Trophoblast cell (in vitro differentiated cells and primary cell): ENCODE results near the gene TCFL5. TPM values are rescaled to one million over a fixed set of nuclear protein-coding genes. Genes with fewer than 3 reads are reported as not detected.

ENCODE experiments used
- DNase-seq, 2 donors: peaks; one replicate each; pipeline ENCODE4 v3.0.0-alpha.2; 2016
- H2AFZ ChIP-seq: 2 replicates; pipeline ENCODE4 v1.6.1; 2013; ENCODE audit warnings: low read length, moderate library complexity, mild to moderate bottlenecking; ENCODE audit not compliant: insufficient read depth, poor library complexity
- H2AK5ac ChIP-seq: 2 replicates; pipeline ENCODE4 v1.6.1; 2013; ENCODE audit warnings: mild to moderate bottlenecking, low read length
- H2BK120ac ChIP-seq: 2 replicates; pipeline ENCODE4 v1.6.1; 2013; ENCODE audit warnings: low read length, mild to moderate bottlenecking, moderate library complexity; ENCODE audit not compliant: insufficient read depth, poor library complexity
- H2BK12ac ChIP-seq: 2 replicates; pipeline ENCODE4 v1.6.1; 2013; ENCODE audit warnings: mild to moderate bottlenecking, low read length, moderate library complexity
- H2BK5ac ChIP-seq: 2 replicates; pipeline ENCODE4 v1.6.1; 2013; ENCODE audit warnings: low read length, low read depth, moderate library complexity, mild to moderate bottlenecking; ENCODE audit not compliant: poor library complexity
- H3K14ac ChIP-seq: 2 replicates; pipeline ENCODE4 v1.6.1; 2013; ENCODE audit warnings: mild to moderate bottlenecking, low read length
- H3K18ac ChIP-seq: 2 replicates; pipeline ENCODE4 v1.6.1; 2013; ENCODE audit warnings: mild to moderate bottlenecking, low read length
- H3K23ac ChIP-seq: 2 replicates; pipeline ENCODE4 v1.6.1; 2013; ENCODE audit warnings: low read length
- H3K27ac ChIP-seq: 2 replicates; pipeline ENCODE4 v1.5.1; 2013; ENCODE audit warnings: low read depth, mild to moderate bottlenecking, inconsistent platforms, low read length, moderate library complexity
- H3K27me3 ChIP-seq: 2 replicates; pipeline ENCODE4 v1.6.1; 2013; ENCODE audit warnings: inconsistent platforms, mild to moderate bottlenecking, low read length, moderate library complexity; ENCODE audit not compliant: insufficient read depth
- H3K36me3 ChIP-seq, 2 experiments: 1 replicate in 1 of 2; 2 replicates in 1 of 2; pipeline ENCODE4 v1.6.1; 2013; ENCODE audit warnings: low read length in 2 of 2, mild to moderate bottlenecking in 2 of 2, moderate library complexity in 1 of 2; ENCODE audit not compliant: insufficient read depth in 2 of 2, control insufficient read depth in 1 of 2
- H3K4ac ChIP-seq: 2 replicates; pipeline ENCODE4 v1.6.1; 2013; ENCODE audit warnings: low read depth, mild to moderate bottlenecking, low read length, moderate library complexity
- H3K4me1 ChIP-seq, 2 experiments: 1 replicate in 1 of 2; 2 replicates in 1 of 2; pipeline ENCODE4 v1.6.1; 2013; ENCODE audit warnings: low read length in 2 of 2, mild to moderate bottlenecking in 2 of 2, moderate library complexity in 1 of 2; ENCODE audit not compliant: insufficient read depth in 2 of 2, control insufficient read depth in 1 of 2
- H3K4me2 ChIP-seq: 2 replicates; pipeline ENCODE4 v1.6.1; 2013; ENCODE audit warnings: inconsistent platforms, mild to moderate bottlenecking, low read length, moderate library complexity
- H3K4me3 ChIP-seq: 2 replicates; pipeline ENCODE4 v1.5.1; 2013; ENCODE audit warnings: mild to moderate bottlenecking, low read depth, low read length, inconsistent platforms
- H3K79me1 ChIP-seq: one replicate; pipeline ENCODE4 v1.6.1; 2013; ENCODE audit warnings: low read length
- H3K79me2 ChIP-seq: 2 replicates; pipeline ENCODE4 v1.6.1; 2013; ENCODE audit warnings: low read length, mild to moderate bottlenecking; ENCODE audit not compliant: control insufficient read depth, insufficient read depth, poor library complexity
- H3K9ac ChIP-seq: 2 replicates; pipeline ENCODE4 v1.6.1; 2013; ENCODE audit warnings: mild to moderate bottlenecking, low read length
- H3K9me3 ChIP-seq: 2 replicates; pipeline ENCODE4 v1.6.1; 2013; ENCODE audit warnings: low read depth, mild to moderate bottlenecking, control low read depth, inconsistent platforms, low read length; ENCODE audit not compliant: insufficient read depth
- H4K12ac ChIP-seq: 2 replicates; pipeline ENCODE4 v1.6.1; 2013; ENCODE audit warnings: low read depth, mild to moderate bottlenecking, low read length, moderate library complexity
- H4K8ac ChIP-seq: 2 replicates; pipeline ENCODE4 v1.6.1; 2013; ENCODE audit warnings: low read depth, mild to moderate bottlenecking, low read length, moderate library complexity
- H4K91ac ChIP-seq: one replicate; pipeline ENCODE4 v1.6.1; 2013; ENCODE audit warnings: low read depth, mild to moderate bottlenecking, low read length, moderate library complexity
- WGBS: extraction: QIAGEN DNeasy Blood & Tissue Kit; methylation state at CpG from one replicate; pipeline ENCODE4 v1.1.7; 2013; ENCODE audit warnings: missing lambda C conversion rate; ENCODE audit not compliant: insufficient read length, insufficient coverage; ENCODE audit errors: extremely low coverage; 5-methylcytosine and 5-hydroxymethylcytosine counted together
- polyA plus RNA-seq: library from polyadenylated mRNA; stranded (reverse); fragments of 200-250 nt; gene quantifications from 2 replicates; pipeline ENCODE4 v1.2.3, GENCODE V29; 2013

The TCFL5 gene
- polyA plus RNA-seq, result 4.6 and 5.0 TPM in 2 replicates

DNA sequence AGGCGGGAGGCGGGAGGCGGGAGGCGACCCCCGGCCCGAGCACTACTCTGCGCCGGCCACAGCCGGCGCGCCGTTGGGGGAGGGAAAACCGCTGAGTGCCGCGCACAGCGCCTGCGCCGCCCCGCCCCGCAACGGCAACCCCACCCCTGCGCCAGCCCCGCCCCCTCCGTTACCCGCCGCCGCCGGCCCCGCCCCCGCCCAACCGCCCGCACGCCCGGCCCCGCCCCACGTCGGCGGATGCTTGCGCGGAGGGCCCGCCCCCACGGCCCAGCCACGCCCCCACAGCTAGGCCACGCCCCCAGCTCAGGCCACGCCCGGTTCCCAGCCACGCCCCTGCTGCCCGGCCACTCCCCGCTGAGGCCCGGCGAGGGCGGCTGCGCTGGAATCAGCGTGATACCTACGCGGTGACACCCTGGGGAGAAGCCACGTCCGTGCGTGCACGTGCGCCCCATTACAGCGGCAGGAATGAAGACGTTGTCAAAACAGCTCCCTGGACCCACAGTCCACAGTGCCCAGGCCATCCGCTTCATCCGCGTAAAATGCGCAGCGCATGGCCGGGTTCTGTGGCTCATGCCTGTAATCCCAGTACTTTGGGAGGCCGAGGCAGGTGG is at the start of gene TCFL5:
TSS of gene TCFL5 (minus strand) at position 97 of the 611 bp plus-strand sequence. CDS start 152 bp downstream, outside the sequence.
- WGBS, result no CpG with 5 or more reads among the region's 70 CpGs
- peak within 1 kb of the TSS; percentile 89 for H3K14ac ChIP-seq
- H2AK5ac ChIP-seq, result no peak within 1 kb of the TSS
- no peak within 1 kb of the TSS for H3K4ac ChIP-seq
- no peak within 1 kb of the TSS for H2BK5ac ChIP-seq
- peaks cover 4% of the 10 kb centered on the region for H3K79me1 ChIP-seq
- H3K9me3 ChIP-seq, result peaks cover 1% of the 10 kb centered on the region
- peaks cover 12% of the 10 kb centered on the region for H3K27me3 ChIP-seq
- no peak within 1 kb of the TSS for H3K27ac ChIP-seq
- no peak within 1 kb of the TSS for H2BK120ac ChIP-seq
- peak within 1 kb of the TSS; percentile 50 for H2BK12ac ChIP-seq
- H3K4me3 ChIP-seq, result peak within 1 kb of the TSS; percentile 83
- peak within 1 kb of the TSS; percentile 61 for H4K91ac ChIP-seq
- H3K9ac ChIP-seq, result no peak within 1 kb of the TSS
- DNase-seq, result peak; percentile 86 to 91
- no peak within 1 kb of the TSS for H3K23ac ChIP-seq
- H2AFZ ChIP-seq, result peak within 1 kb of the TSS; percentile 91
- H4K8ac ChIP-seq, result peak within 1 kb of the TSS; percentile 87
- peak within 1 kb of the TSS; percentile 67 for H4K12ac ChIP-seq
- peaks cover 5 to 11% of the 10 kb centered on the region in 2 experiments for H3K4me1 ChIP-seq
- peaks cover 3% of the 10 kb centered on the region for H3K79me2 ChIP-seq
- peak within 1 kb of the TSS; percentile 96 for H3K18ac ChIP-seq
- H3K4me2 ChIP-seq, result peak within 1 kb of the TSS; percentile 52
- H3K36me3 ChIP-seq, result peaks cover 6 to 7% of the 10 kb centered on the region in 2 experiments

- H3K9me3 ChIP-seq, result no peaks in the 10 kb centered on the region
- no peak overlapping the region for H2BK5ac ChIP-seq
- H4K91ac ChIP-seq, result no peak overlapping the region
- no CpG with 5 or more reads among the region's 45 CpGs for WGBS
- no peak overlapping the region for H4K12ac ChIP-seq
- H2AFZ ChIP-seq, result no peak overlapping the region
- H3K23ac ChIP-seq, result no peak overlapping the region
- H3K4me3 ChIP-seq, result no peak overlapping the region
- H3K9ac ChIP-seq, result no peak overlapping the region
- H3K18ac ChIP-seq, result no peak overlapping the region
- no peak overlapping the region for H2AK5ac ChIP-seq
- no peaks in the 10 kb centered on the region for H3K79me1 ChIP-seq
- peaks cover 63 to 65% of the 10 kb centered on the region in 2 experiments for H3K36me3 ChIP-seq
- DNase-seq, result no peak
- no peak overlapping the region for H2BK120ac ChIP-seq
- no peaks in the 10 kb centered on the region for H3K27me3 ChIP-seq
- no peak overlapping the region for H4K8ac ChIP-seq
- H2BK12ac ChIP-seq, result no peak overlapping the region
- H3K4ac ChIP-seq, result peak overlapping the region; percentile 39
- H3K27ac ChIP-seq, result no peak overlapping the region
- H3K4me1 ChIP-seq, result peaks cover 3 to 4% of the 10 kb centered on the region in 2 experiments
- no peak overlapping the region for H3K4me2 ChIP-seq
- no peak overlapping the region for H3K14ac ChIP-seq
- peaks cover 11% of the 10 kb centered on the region for H3K79me2 ChIP-seq
These were observed 49.3 kb upstream of the TCFL5 start for GRCh38 chr20:62910777-62911497.

DNA sequence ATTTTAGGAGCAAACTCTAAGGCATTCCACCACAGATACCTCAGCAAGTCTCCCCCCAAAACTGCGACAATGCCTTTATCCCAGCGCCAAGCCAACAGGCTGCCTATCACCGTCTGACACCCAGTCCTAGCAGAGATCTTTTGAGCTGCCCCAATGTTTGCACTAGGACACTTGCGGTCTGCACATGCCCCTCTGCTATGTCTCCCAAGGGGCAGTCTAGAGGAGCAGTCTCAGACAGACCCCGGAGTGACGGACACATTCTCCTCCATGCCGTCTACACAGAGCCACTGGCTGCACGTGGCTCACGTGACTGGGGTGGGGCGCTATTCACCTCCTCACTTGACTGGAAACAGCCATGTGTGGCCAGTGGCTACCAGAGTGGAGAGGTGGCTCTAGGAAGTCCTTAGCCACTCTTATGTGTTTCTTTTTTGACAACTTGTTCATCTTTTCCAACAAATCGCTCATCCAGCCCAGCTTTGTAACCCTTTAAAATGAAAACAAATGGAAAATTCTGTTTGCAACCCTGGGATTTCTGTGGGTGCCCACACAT is 48.7 kb upstream of the TCFL5 start:
- no CpG with 5 or more reads among the region's 11 CpGs for WGBS
- no peak for DNase-seq
- H2AFZ ChIP-seq, result no peak overlapping the region
- H2AK5ac ChIP-seq, result no peak overlapping the region
- H4K91ac ChIP-seq, result no peak overlapping the region
- H3K27me3 ChIP-seq, result no peaks in the 10 kb centered on the region
- H2BK12ac ChIP-seq, result no peak overlapping the region
- no peak overlapping the region for H4K8ac ChIP-seq
- no peak overlapping the region for H3K23ac ChIP-seq
- H3K9me3 ChIP-seq, result no peaks in the 10 kb centered on the region
- no peak overlapping the region for H3K14ac ChIP-seq
- no peak overlapping the region for H2BK5ac ChIP-seq
- peak overlapping the region; percentile 7 for H3K9ac ChIP-seq
- no peaks in the 10 kb centered on the region for H3K79me1 ChIP-seq
- no peak overlapping the region for H3K27ac ChIP-seq
- H2BK120ac ChIP-seq, result no peak overlapping the region
- peaks cover 70 to 71% of the 10 kb centered on the region in 2 experiments for H3K36me3 ChIP-seq
- no peak overlapping the region for H3K4me3 ChIP-seq
- no peak overlapping the region for H3K4me2 ChIP-seq
- H3K4ac ChIP-seq, result no peak overlapping the region
- H4K12ac ChIP-seq, result no peak overlapping the region
- H3K18ac ChIP-seq, result no peak overlapping the region
- H3K79me2 ChIP-seq, result peaks cover 8% of the 10 kb centered on the region
- peaks cover 3 to 4% of the 10 kb centered on the region in 2 experiments for H3K4me1 ChIP-seq

DNA sequence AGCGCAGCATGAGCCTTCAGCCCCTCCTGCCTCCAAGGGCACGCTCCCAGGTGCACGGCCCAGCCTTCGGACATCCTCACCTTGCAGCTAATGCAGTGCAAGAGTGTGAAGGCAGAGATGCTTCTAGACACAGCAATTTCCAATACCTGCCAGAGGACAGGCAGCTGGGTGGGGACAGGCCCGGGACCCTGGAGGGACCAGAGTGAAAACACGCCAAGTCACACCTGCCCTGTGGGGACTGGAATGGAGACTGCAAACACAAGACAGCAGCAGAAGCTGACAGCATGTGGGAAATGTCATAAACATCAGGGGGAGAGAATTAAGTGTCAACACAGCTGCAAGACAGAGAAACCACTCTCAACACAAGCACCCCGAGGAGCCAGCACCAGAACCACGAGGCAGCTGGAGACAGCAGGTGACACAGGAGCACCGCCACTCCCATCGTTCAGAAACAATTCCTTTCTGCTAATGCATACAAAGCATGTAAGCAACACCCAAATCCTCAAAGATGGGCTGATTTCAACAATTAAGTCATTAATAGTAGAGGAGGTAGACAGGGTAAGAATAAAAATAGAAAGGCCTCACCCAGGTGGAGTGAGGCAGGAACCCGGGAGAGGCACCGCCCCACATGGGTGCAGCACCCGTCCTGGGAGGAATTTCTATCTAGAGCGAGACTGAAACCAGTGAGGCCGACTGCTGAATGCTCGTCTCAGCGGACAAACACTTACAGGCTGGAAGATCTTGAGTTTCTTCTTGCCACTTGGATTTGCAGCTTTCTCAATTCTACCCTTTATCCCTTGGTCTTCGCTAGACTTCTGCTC is 47.6 kb upstream of the TCFL5 start:
- H3K79me2 ChIP-seq, result peaks cover 2% of the 10 kb centered on the region

More for the DNA sequence above, 47.6 kb upstream of the TCFL5 start:
- H3K27ac ChIP-seq, result no peak overlapping the region
- no peak for DNase-seq
- no peaks in the 10 kb centered on the region for H3K79me1 ChIP-seq
- H4K8ac ChIP-seq, result no peak overlapping the region
- peaks cover 77 to 79% of the 10 kb centered on the region in 2 experiments for H3K36me3 ChIP-seq
- H3K27me3 ChIP-seq, result no peaks in the 10 kb centered on the region
- no peaks in the 10 kb centered on the region for H3K9me3 ChIP-seq
- H3K4me2 ChIP-seq, result no peak overlapping the region
- H2BK5ac ChIP-seq, result no peak overlapping the region
- no peak overlapping the region for H3K4me3 ChIP-seq
- no peak overlapping the region for H4K12ac ChIP-seq
- H3K23ac ChIP-seq, result no peak overlapping the region
- H4K91ac ChIP-seq, result no peak overlapping the region
- no peak overlapping the region for H3K18ac ChIP-seq
- no peak overlapping the region for H3K14ac ChIP-seq
- no peak overlapping the region for H2BK120ac ChIP-seq
- no CpG with 5 or more reads among the region's 18 CpGs for WGBS
- H3K9ac ChIP-seq, result no peak overlapping the region
- H3K4ac ChIP-seq, result no peak overlapping the region
- no peak overlapping the region for H2AFZ ChIP-seq
- no peak overlapping the region for H2BK12ac ChIP-seq
- H3K4me1 ChIP-seq, result no peaks in the 10 kb centered on the region
- no peak overlapping the region for H2AK5ac ChIP-seq
